HFFc6 (cell line): ENCODE measurements around the gene C10orf105. TPM values are rescaled to one million over a fixed set of nuclear protein-coding genes. Genes with fewer than 3 reads are reported as not detected.

Experiments
- DNase-seq: peaks from one replicate; pipeline ENCODE4 v3.0.0-alpha.2; 2018
- H3K27ac Mint-ChIP-seq: 2 replicates; pipeline ENCODE4 v1.8.0; 2020; ENCODE audit warnings: mild to moderate bottlenecking, mixed read lengths
- H3K27me3 Mint-ChIP-seq: 2 replicates; pipeline ENCODE4 v1.8.0; 2021; ENCODE audit warnings: mild to moderate bottlenecking, moderate library complexity, mixed read lengths; ENCODE audit not compliant: insufficient read depth
- H3K36me3 Mint-ChIP-seq: 2 replicates; pipeline ENCODE4 v1.8.0; 2021; ENCODE audit warnings: low read depth, mixed read lengths
- H3K4me1 Mint-ChIP-seq: 2 replicates; pipeline ENCODE4 v1.8.0; 2020; ENCODE audit warnings: low read depth, mixed read lengths
- H3K4me3 Mint-ChIP-seq: 2 replicates; pipeline ENCODE4 v1.8.0; 2020; ENCODE audit warnings: mild to moderate bottlenecking, moderate library complexity, mixed read lengths
- H3K9me3 Mint-ChIP-seq: 2 replicates; pipeline ENCODE4 v1.8.0; 2020; ENCODE audit warnings: mild to moderate bottlenecking, mixed read lengths
- long read RNA-seq: library from polyadenylated mRNA; unstranded; transcript quantifications from one replicate; pipeline ENCODE4 v2.0.0, GENCODE V29; 2019
- total RNA-seq, 6 experiments: library from RNA; stranded (reverse); fragmentation: NEBNext Ultra II Directional; extraction: Animal tissue kit (Norgen Biotek cat#: 25700); gene quantifications; 2 replicates in 1 of 6; 3 replicates in 5 of 6; pipeline ENCODE4 v1.2.3, GENCODE V29; 2021
- TF ChIP-seq, protein P1 (sequence below): fragments of 200-600 bp; sonication (generic); IDR thresholded peaks from 2 replicates; pipeline ENCODE4 v1.5.0; 2021; ENCODE audit warnings: antibody characterized with exemption, mild to moderate bottlenecking

C10orf105 gene
- total RNA-seq = not detected
- long read RNA-seq = 0 reads

DNA sequence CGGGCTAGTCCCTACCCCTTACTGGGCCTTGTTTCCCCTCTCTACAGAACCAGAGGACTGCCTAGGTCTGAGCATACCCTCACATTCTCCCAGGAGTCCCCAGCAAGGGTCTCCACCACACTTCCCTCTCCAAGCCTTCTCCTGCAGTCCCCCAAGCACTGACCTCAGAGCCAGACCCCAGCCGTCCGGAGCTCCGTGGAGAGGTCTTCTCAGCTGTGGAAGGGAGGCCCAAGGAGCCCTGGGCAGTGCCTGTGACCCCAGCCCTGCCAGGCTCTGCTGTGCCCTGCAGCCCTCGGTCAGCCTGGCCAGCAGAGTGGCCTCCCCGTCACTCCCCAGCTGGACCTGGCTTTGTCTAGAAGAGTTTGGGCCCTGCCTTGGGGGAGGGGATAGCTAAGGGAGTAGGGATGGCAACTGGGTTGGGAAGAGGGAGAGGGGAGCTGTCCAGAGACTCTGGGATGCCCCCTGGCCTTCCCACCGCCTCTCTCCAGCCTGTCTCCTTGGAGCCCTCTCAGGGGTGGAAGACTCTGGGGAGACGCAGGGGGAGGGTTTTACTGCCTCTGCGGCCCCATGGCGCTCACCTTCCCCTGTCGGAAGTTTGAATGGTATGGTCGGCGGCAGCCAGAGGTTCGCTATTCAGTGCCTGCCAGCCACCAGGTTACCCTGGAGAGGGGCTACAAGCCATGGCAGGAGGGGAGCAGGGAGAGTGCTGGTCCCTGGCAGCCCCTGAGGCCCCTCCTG lies at the start of gene C10orf105:
TSS of gene C10orf105 (minus strand) at position 315 of the 738 bp plus-strand sequence. CDS start 3,441 bp downstream, outside the sequence.
- DNase-seq = no peak
- Mint-ChIP-seq H3K27me3 (peaks cover 33% of the 10 kb centered on the region), H3K4me1 (no peaks in the 10 kb centered on the region), H3K9me3 (no peaks in the 10 kb centered on the region), H3K4me3 (no peak within 1 kb of the TSS), H3K27ac (no peak within 1 kb of the TSS), H3K36me3 (0 out of 2 replicates have a peak, but pooled peaks cover 4% of the 10 kb centered on the region)
- TF ChIP-seq, protein P1, sequence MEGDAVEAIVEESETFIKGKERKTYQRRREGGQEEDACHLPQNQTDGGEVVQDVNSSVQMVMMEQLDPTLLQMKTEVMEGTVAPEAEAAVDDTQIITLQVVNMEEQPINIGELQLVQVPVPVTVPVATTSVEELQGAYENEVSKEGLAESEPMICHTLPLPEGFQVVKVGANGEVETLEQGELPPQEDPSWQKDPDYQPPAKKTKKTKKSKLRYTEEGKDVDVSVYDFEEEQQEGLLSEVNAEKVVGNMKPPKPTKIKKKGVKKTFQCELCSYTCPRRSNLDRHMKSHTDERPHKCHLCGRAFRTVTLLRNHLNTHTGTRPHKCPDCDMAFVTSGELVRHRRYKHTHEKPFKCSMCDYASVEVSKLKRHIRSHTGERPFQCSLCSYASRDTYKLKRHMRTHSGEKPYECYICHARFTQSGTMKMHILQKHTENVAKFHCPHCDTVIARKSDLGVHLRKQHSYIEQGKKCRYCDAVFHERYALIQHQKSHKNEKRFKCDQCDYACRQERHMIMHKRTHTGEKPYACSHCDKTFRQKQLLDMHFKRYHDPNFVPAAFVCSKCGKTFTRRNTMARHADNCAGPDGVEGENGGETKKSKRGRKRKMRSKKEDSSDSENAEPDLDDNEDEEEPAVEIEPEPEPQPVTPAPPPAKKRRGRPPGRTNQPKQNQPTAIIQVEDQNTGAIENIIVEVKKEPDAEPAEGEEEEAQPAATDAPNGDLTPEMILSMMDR = no peak

DNA sequence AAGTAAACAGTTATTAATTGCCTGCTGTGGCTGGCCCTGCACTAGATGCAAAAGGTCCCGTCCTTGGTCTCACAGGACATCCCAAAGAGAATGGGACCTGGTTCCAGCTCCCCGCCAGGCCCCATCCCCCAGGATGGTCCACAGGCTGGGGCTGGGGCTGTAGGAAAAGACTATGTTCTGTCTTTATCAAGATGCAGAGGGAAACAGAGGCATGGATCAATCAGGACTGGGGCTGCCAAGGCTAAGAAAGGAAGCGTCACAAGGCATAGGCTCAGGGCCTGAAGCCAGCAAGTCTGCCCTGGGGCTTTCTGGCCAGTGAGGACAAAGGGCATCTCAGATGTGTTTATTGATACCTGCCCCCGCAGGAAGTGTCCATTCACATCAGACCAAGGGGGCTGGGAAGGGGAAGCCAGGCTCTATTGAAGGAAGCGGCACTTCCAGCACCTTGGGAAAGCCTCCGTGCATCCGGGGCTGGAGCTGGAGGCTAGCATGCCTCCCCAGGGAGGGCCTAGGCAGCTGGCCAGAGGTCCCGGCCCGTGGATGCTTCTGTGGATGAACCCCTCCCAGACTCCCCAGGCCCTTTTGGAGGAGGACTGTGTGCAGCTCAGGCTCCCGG lies 48.0 kb upstream of the C10orf105 start:
- Mint-ChIP-seq H3K27me3 (peaks cover 8% of the 10 kb centered on the region), H3K36me3 (no peaks in the 10 kb centered on the region), H3K4me3 (peak overlapping the region; percentile 80), H3K27ac (peak overlapping the region; percentile 99), H3K9me3 (no peaks in the 10 kb centered on the region), H3K4me1 (peaks cover 93% of the 10 kb centered on the region)
- peak; percentile 38 for DNase-seq
- TF ChIP-seq, protein P1 = no peak

GRCh38 chr10:71766717-71767419 lies 47.3 kb upstream of the C10orf105 start:
- TF ChIP-seq, protein P1 = no peak
- no peaks in the 10 kb centered on the region for H3K36me3 Mint-ChIP-seq
- peaks cover 8% of the 10 kb centered on the region for H3K27me3 Mint-ChIP-seq
- peak; percentile 96 for DNase-seq
- H3K27ac Mint-ChIP-seq = peak overlapping the region; percentile 99
- no peaks in the 10 kb centered on the region for H3K9me3 Mint-ChIP-seq
- H3K4me3 Mint-ChIP-seq = peak overlapping the region; percentile 80
- H3K4me1 Mint-ChIP-seq = peaks cover 91% of the 10 kb centered on the region

GRCh38 chr10:71765906-71766716 lies 46.5 kb upstream of the C10orf105 start:
- Mint-ChIP-seq H3K9me3 (no peaks in the 10 kb centered on the region), H3K4me1 (peaks cover 88% of the 10 kb centered on the region), H3K27ac (peak overlapping the region; percentile 99), H3K36me3 (no peaks in the 10 kb centered on the region; the same call in 1 of the 2 replicates), H3K4me3 (peak overlapping the region; percentile 80), H3K27me3 (peaks cover 8% of the 10 kb centered on the region)
- DNase-seq = no peak
- TF ChIP-seq, protein P1 = no peak
